Activated CD8-positive, alpha-beta memory T cell treated with anti-CD3 and anti-CD28 coated beads for 48 hours (primary cell): ENCODE results near the gene LMF2.
"Not testable (repeated sequence)": the region's sequence is repeated elsewhere in the genome, so short reads cannot be mapped to it uniquely, and the experiment has no call there.

Experiments
- DNase-seq, 3 experiments: peaks; one replicate each; pipeline ENCODE4 v3.0.0-alpha.2; 2020; ENCODE audit warnings: low read depth in 2 of 3, low spot score in 2 of 3

Gene LMF2, protein sequence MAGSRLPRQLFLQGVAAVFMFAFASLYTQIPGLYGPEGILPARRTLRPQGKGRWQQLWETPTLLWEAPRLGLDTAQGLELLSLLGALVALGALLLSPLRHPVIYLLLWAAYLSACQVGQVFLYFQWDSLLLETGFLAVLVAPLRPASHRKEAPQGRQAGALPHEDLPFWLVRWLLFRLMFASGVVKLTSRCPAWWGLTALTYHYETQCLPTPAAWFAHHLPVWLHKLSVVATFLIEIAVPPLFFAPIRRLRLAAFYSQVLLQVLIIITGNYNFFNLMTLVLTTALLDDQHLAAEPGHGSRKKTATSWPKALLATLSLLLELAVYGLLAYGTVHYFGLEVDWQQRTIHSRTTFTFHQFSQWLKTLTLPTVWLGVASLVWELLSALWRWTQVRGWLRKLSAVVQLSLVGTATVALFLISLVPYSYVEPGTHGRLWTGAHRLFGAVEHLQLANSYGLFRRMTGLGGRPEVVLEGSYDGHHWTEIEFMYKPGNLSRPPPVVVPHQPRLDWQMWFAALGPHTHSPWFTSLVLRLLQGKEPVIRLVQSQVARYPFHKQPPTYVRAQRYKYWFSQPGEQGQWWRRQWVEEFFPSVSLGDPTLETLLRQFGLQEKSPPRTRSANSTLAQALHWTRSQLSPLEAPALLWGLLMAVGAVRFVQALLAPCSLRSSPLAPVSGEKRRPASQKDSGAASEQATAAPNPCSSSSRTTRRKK

DNA sequence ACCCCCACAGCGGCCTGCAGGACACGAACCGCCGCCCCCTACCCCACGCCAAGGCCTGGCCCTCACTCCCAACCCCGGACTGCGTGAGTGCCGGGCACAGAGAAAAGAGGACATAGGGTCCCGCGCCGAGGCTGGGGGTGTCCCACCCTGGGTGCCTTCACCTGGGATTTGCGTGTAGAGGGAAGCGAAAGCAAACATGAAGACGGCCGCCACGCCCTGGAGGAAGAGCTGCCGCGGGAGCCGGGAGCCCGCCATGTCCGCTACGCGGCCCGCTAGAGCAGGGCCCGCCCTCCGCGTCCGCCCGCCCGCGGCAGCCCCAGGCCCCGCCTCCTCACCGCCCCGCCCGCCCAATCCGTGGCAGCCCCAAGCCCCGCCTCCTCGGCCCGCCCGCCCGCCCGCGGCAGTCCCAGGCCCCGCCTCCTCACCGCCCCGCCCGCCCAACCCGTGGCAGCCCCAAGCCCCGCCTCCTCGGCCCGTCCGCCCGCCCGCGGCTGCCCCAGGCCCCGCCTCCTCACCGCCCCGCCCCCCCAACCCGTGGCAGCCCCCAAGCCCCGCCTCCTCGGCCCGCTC, at the start of gene LMF2:
Gene LMF2, minus strand, starts transcription at position 282 of the 570 bp plus-strand sequence. Its CDS starts 27 bp downstream, at position 255.
- DNase-seq, result peak; percentile 82 to 92 (median 86)

DNA sequence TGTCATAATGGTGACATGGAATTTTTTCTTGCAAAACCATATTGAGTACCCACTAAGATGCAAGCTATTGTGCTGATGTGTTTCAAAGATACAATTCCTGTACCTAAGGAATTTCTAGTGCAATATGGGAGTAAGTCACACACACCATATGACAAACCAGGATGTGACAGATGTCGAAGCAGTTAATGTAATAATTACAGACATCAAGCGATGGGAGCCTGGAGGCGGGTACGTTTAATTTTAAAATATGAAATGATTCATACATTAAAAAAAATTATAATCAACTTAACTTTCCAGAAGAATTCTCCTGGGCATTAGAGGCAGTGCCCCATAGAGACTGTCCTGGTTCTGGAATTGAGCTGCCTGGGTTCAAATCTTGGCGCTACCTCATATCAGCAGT, 49.2 kb upstream of the LMF2 start:
- DNase-seq, result no peak

DNA sequence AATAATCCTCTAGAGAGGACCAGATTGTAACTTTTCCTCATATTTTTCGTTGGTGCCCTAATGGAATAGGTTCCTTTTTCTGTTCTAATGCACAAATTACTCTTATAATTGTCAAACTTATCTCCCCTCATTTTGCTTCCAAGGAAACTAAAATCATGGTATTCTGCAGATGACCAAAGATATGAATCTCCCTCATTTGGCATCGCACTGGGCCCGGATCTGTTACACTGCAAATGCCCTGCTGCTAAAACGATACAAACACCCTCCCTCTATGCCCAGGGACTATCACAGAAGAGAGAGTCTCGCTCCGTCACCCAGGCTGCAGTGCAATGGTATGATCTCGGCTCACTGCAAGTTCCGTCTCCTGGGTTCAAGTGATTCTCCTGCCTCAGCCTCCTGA, 45.8 kb upstream of the LMF2 start:
- no peak for DNase-seq

DNA sequence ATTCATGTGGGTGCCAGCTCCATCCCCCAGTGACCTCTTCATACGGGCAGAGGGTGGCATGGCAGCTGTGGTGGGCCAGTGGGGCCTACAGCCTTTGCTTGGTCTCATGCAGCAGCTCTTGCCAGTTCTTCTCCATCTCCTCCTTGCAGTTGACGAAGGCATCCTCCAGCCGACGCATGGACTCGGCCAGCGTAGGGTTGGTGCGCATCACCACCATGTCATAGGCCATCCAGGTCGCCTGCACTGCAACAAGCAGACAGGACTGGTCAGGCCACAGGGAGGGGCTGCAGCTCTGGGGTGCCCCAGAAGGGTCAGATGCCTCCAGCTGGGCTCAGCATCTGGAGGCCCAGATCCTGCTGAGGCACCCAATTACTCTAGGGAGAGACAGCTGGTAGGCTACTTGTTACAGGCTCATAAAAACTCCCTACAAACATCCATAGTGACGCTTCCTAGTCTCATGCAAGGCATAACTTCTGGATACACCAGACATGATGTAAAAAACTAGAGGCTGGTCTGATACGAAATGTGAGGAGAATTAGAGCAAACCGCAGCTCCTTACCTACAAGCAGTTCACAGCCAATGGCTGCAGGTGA, 43.8 kb upstream of the LMF2 start:
- no peak for DNase-seq

DNA sequence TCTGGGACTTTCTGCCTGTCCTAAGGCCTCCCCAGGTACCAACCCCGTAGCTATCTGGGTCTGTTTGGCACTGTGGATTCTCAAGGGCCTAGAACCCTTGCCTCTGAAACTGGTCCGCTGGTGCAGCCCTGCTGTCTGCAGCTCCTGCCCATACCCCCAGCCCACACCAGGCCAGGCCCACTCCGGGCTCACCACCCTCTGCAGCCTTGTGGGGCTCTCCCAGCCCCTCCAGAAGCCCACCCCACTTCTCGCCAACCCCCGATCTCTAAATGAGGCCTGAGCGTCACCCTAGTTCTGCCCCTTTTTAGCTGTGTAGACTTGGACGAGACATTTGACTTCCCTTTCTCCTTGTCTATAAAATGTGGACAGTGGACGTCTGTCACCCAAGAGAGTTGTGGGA, 42.9 kb upstream of the LMF2 start:
- no peak for DNase-seq

GRCh38 chr22:50548921-50549790, 41.7 kb upstream of the LMF2 start:
- DNase-seq, result no peak

GRCh38 chr22:50548040-50548920, 40.8 kb upstream of the LMF2 start:
- DNase-seq, result no peak

GRCh38 chr22:50547263-50547985, 39.9 kb upstream of the LMF2 start:
- no peak for DNase-seq

DNA sequence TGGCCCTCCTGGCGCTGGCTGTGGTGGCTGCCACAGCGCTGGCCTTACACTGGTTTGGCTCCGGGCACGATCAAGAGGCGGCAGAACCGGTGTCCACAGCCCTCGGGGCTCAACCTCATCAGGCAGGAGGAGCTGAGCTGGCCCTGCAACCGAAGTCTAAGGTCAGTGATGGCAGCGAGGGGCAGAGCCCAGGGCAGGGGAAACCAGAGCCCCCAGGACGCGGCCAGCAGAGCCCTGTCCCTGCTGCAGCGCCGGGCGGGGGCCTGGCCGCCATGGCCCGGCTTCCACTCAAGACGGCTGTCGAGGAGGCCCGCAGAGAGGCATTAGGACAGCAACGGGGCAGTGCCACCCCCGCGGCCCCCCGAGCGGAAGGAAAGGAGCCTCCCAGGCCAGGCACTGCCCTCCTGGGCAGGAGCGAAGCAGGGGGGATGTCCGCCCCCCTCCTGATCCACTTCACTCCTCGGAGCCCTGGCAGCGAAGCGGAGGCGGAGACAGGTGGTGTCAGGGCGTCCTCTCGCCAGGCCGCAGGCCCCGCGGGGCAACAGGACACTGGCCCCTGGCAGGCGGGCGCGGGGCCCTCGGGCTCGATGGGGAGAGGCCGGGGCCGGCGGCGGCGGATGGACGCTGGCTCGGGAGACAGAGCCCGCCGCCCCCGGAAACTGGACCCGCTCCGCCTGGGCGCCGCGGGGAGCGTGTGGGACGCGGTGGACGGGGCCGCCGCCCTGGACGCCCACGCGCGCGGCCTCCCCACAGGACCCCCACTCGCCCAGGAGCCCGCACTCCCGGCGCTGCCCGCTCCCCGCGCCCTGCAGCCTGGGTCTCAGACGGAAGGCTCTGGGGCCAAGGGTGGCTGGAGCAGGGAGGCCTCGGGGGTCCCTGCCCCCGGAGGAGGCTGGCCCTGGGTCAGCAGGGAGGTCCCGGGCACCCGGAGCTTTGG, 39.1 kb upstream of the LMF2 start:
- DNase-seq, result no peak

DNA sequence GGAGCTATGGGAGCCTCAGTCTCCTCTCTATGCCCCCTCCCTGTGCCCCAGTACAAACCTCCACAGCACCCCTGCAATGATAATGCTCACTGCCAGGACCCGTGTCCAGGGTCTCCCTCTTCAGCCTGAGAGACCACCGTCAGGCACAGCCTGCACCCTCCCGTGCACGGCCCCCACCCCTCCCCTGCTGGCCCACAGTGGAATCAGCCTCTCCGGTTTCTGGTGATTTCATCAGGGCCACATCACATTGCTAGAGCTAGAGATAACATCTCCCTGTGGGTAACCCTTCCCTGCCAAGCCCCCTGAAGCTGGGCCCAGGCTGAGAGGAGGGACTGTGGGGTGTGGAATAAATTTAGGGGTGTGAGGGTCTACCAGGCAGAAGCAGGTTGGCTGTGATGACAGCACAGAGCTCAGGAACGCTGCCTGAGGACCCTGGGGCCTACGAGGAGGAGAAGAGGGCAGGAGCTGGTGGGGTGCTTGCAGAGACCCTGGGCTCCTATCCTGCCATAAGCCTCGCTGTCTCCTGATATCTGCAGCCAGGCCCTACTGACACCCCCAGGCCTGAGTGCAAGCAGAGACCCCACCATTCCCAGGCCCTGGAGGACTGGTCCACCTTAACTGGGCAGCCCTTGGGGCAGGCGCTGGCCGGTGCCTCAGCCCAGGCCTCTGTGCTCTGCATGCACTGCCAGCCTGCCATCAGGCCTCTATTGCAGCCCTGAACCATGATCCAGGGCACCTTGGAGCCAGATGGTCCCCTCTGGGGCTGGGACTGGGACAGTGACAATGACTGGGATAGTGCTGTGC, 38.2 kb upstream of the LMF2 start, which contains the start of gene KLHDC7B:
Gene KLHDC7B, plus strand, starts transcription at position 378 of the 804 bp plus-strand sequence. Its CDS starts 345 bp downstream, at position 723.
- no peak for DNase-seq

DNA sequence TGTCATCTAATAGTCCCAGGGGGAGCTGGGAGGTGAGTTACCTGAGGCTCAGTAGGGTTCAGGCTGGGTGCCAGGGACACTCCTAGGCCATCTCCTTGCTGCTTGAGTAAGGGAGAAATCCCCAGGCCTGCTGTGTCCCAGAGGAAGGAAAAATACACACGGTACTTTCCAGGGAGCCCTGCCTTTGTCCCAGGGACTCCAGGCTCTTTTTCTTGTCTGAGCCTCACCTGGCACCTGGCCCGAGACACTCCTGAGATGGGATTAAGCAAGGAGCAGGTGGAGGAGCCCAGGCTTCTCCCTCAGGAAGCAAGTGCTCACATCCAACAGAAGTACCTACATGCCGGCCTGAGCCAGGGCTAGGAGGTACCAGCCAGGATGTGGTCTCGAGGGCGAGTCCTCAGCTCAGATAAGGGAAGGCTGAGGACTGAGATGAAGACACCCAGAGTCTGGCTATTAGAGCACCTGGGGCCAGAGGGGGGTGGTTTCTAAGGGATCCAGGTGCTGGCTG, 37.3 kb upstream of the LMF2 start:
- DNase-seq, result no peak

- DNase-seq, result peak in 2 of 3 experiments; percentile 70 to 73
Observed at GRCh38 chr22:50544078-50544745, 36.7 kb upstream of the LMF2 start.

GRCh38 chr22:50542416-50542927, 35.0 kb upstream of the LMF2 start:
- no peak for DNase-seq

DNA sequence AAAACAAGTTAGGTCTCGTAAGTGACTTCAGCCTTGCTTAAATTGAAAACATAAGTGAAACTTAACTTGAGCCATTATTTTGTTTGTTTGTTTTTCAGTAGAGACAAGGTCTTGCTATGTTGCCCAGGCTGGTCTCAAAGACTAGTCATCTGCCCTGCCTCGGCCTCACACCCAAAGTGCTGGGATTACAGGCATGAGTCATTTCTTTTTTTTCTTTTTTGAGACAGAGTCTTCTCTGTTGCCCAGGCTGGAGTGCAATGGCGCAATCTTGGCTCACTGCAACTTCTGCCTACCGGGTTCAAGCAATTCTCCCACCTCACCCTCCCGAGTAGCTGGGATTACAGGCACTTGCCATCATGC, 34.1 kb upstream of the LMF2 start:
- not testable (repeated sequence) for DNase-seq

DNA sequence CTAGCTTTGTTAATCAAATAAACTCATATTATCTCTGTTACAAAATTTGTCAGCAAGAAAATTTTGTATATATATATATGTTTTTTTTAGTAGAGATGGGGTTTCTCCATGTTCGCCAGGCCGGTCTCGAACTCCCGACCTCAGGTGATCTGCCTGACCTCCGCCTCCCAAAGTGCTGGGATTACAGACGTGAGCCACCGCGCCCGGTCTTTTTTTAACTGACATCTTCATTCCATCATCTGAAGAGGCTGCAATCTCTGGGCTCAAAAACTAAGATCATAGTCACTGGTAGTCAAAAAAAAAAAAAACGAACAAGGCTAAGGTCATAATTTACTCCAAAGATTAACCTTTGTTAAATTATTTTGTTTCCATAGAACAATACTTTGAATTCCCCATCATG, 32.9 kb upstream of the LMF2 start:
- no peak for DNase-seq

GRCh38 chr22:50537765-50538164, 30.3 kb upstream of the LMF2 start:
- DNase-seq, result no peak
